HG03095 (cell line): ENCODE results near the gene TOPBP1.
"Not testable (repeated sequence)": the region's sequence is repeated elsewhere in the genome, so short reads cannot be mapped to it uniquely, and the experiment has no call there.

Experiments used
- ATAC-seq: cut with Tn5 transposase; IDR thresholded peaks from one replicate; pipeline ENCODE4 v1.9.1; 2021; ENCODE audit warnings: moderate library complexity; ENCODE audit not compliant: unreplicated experiment

Gene TOPBP1

GRCh38 chr3:133661454-133662277 lies at the start of gene TOPBP1:
TOPBP1 (minus strand) TSS chr3:133661941; CDS start chr3:133661127, 814 bp downstream.
- peak; percentile 78 for ATAC-seq

GRCh38 chr3:133711013-133711412 lies 49.3 kb upstream of the TOPBP1 start:
- no peak for ATAC-seq

GRCh38 chr3:133709139-133709750 lies 47.5 kb upstream of the TOPBP1 start:
- ATAC-seq, result no peak

GRCh38 chr3:133706033-133706432 lies 44.3 kb upstream of the TOPBP1 start:
- ATAC-seq, result no peak

- ATAC-seq, result no peak
Measured at GRCh38 chr3:133703915-133704314, 42.2 kb upstream of the TOPBP1 start.

GRCh38 chr3:133701435-133702358 lies 40.0 kb upstream of the TOPBP1 start:
- ATAC-seq, result no peak

GRCh38 chr3:133700351-133700750 lies 38.6 kb upstream of the TOPBP1 start:
- ATAC-seq, result no peak

GRCh38 chr3:133699903-133700302 lies 38.2 kb upstream of the TOPBP1 start:
- no peak for ATAC-seq

GRCh38 chr3:133699467-133699866 lies 37.7 kb upstream of the TOPBP1 start:
- no peak for ATAC-seq

GRCh38 chr3:133697960-133698359 lies 36.2 kb upstream of the TOPBP1 start:
- no peak for ATAC-seq

GRCh38 chr3:133695560-133696171 lies 33.9 kb upstream of the TOPBP1 start:
- ATAC-seq, result no peak

- ATAC-seq, result no peak
Measured at GRCh38 chr3:133694288-133695268, 32.8 kb upstream of the TOPBP1 start.

- ATAC-seq, result no peak
Measured at GRCh38 chr3:133693821-133694220, 32.1 kb upstream of the TOPBP1 start.

- ATAC-seq, result no peak
Measured at GRCh38 chr3:133692759-133693158, 31.0 kb upstream of the TOPBP1 start.

- no peak for ATAC-seq
Measured at GRCh38 chr3:133691273-133692107, 29.7 kb upstream of the TOPBP1 start.

GRCh38 chr3:133677993-133678392 lies 16.3 kb upstream of the TOPBP1 start:
- ATAC-seq, result not testable (repeated sequence)

- ATAC-seq, result no peak
Measured at GRCh38 chr3:133676336-133677118, 14.8 kb upstream of the TOPBP1 start.
